ENCODE data around the gene STMP1. TPM values are rescaled to one million over a fixed set of nuclear protein-coding genes. Genes with fewer than 3 reads are reported as not detected.

STMP1 gene
- total RNA-seq, 1 donor from 2014 or later: 20.7 TPM

GRCh38 chr7:135718794-135719437 lies 56.6 kb downstream of the STMP1 start:
- no peak for DNase-seq (ENCODE audit: low read depth)

- no peak for DNase-seq (ENCODE audit: low read depth)
Measured at GRCh38 chr7:135719688-135720087, 57.4 kb downstream of the STMP1 start.

- no peak for DNase-seq (ENCODE audit: low read depth)
Measured at GRCh38 chr7:135721198-135721820, 59.0 kb downstream of the STMP1 start.

- no peak for DNase-seq (ENCODE audit: low read depth)
Measured at GRCh38 chr7:135723411-135723810, 61.1 kb downstream of the STMP1 start.

Other genes starting within 250 kb of the STMP1 start
- 20.7 and 21.7 TPM in 2 replicates for gene CNOT4, start 152.4 kb upstream of the STMP1 start, total RNA-seq
- gene NUP205, start 104.6 kb upstream of the STMP1 start, total RNA-seq: 32.2 and 33.9 TPM in 2 replicates
- 0.03 TPM in 1 of 2 replicates, not detected in the other for gene SLC13A4, start 65.7 kb downstream of the STMP1 start, total RNA-seq
- gene FAM180A, start 86.3 kb downstream of the STMP1 start, total RNA-seq: 2.6 and 3.1 TPM in 2 replicates

All from myocyte (in vitro differentiated cells).